ENCODE data around the gene TKFC.

TKFC gene

DNA sequence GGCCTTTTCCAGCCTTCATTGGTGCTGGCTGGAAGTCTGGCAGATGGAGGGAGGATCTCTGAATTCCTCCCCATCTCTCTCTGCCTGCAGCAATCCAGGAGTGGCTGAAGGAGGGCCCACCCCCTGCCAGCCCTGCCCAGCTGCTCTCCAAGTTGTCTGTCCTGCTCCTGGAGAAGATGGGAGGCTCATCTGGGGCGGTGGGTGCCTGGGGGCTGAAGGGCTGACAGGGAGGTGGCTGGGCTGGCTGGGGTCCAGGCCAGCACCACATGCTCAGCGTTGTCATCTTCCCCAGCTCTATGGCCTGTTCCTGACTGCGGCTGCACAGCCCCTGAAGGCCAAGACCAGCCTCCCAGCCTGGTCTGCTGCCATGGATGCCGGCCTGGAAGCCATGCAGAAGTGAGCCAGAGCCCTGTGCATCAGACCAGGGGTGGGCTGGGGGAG lies 12.2 kb downstream of the TKFC start:
- Histone ChIP-seq H3K27ac (peak overlapping the region in 6 of 11 experiments; percentile 3 to 62 (median 26); a peak in 5 of 22 replicates), H3K9ac (peak overlapping the region in 4 of 11 experiments; percentile 2 to 30 (median 8); a peak in 4 of 22 replicates), H4K20me1 (peaks cover 0 to 7% (median 0%) of the 10 kb centered on the region in 11 experiments; a peak in 1 of 22 replicates), H3K9me3 (replicated peaks in 1 of 11) (no peaks in the 10 kb centered on the region), H3K4me2 (peak overlapping the region in 2 of 11 experiments; percentile 23 to 79; a peak in 2 of 22 replicates), H3K36me3 (peaks cover 25 to 65% (median 34%) of the 10 kb centered on the region in 11 experiments), H3K4me1 (peaks cover 7 to 73% (median 31%) of the 10 kb centered on the region in 10 experiments; a peak in 17 of 20 replicates), H3K4me3 (no peak overlapping the region), H3K27me3 (no peaks in the 10 kb centered on the region)
- no peak for TF ChIP-seq Cebpa-rat (IDR thresholded peaks at IDR 0.05)

DNA sequence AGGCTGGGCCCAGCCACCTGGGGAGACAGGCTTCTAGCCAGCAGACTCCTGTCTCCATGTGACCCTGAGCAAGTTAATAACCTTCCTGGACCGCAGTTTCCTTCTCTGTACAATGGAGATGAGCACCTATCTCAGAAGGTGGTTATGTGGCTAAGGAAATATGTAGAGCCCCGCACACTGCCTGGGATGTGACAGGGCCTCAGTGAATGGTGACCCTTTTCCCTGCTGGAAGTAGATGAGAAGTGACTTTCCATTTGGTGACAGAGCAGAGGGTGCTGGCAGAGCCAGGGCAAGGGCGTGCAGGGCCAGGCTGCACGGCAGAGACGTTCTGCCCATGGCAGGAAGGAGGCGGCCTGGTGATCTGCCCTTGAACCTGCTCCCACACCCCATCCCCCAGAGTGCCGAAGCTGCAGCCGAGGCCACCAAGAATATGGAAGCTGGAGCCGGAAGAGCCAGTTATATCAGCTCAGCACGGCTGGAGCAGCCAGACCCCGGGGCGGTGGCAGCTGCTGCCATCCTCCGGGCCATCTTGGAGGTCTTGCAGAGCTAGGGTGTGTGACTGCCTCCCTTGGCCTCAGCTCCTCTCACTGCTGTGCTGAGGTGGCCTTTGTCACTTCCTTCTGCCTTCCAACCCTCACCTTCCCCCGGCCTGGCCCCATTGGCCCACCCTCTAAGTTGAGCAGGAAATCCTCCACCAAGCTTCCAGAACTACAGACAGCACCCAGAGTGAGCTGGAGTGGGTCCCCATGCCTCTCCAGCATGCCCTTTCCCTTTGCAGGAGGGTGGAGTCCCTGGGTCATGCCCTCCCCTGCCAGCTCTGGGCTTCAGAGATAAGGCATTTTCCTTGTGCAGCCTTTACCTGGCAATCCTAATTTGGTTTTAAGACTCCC lies 13.2 kb downstream of the TKFC start:
- peaks cover 7 to 71% (median 31%) of the 10 kb centered on the region in 10 experiments; a peak in 17 of 20 replicates for H3K4me1 ChIP-seq
- peak overlapping the region in 6 of 11 experiments; percentile 1 to 62 (median 15); a peak in 6 of 22 replicates for H3K27ac ChIP-seq
- H3K4me2 ChIP-seq, result peak overlapping the region in 5 of 11 experiments; percentile 31 to 79 (median 65); a peak in 11 of 22 replicates
- no peak overlapping the region for H3K4me3 ChIP-seq
- no peaks in the 10 kb centered on the region for H3K9me3 ChIP-seq (replicated peaks in 1 of 11)
- H3K36me3 ChIP-seq, result peaks cover 33 to 74% (median 43%) of the 10 kb centered on the region in 11 experiments
- H3K9ac ChIP-seq, result peak overlapping the region in 5 of 11 experiments; percentile 7 to 31 (median 24); a peak in 3 of 22 replicates
- peaks cover 0 to 7% (median 0%) of the 10 kb centered on the region in 11 experiments; a peak in 1 of 22 replicates for H4K20me1 ChIP-seq
- no peaks in the 10 kb centered on the region for H3K27me3 ChIP-seq
- no peak for TF ChIP-seq Cebpa-rat (IDR thresholded peaks at IDR 0.05)

DNA sequence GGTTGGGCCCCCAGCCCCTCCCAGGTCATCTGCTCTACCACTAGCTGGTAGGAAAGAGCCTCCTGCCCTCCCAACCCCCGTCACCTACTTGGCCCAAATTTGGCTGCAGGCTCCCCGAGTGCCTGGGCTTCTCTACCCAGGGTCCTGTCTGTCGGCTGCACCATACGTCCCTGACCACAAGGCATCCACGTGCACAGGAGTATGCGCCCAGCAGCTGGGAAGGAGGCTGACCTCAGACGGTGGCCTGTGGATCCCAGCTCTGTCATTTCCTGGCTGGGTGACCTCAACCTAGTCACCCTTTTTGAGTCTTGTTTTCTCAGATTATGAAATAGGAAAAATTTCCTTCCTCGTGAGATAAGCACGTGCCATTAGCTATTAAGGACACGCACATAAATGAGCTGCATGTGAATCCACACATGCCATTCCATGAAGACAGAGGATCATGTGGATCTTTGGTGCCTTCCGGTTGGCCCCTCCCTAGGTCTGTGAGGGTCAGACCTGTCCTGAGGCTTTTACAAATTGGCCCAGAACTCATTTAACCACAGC lies 15.0 kb downstream of the TKFC start:
- no peaks in the 10 kb centered on the region for H3K27me3 ChIP-seq
- peak overlapping the region in 4 of 11 experiments; percentile 8 to 28 (median 20); a peak in 1 of 22 replicates for H3K9ac ChIP-seq
- H3K4me3 ChIP-seq, result no peak overlapping the region
- peak overlapping the region in 5 of 11 experiments; percentile 36 to 79 (median 65); a peak in 10 of 22 replicates for H3K4me2 ChIP-seq
- H4K20me1 ChIP-seq, result peaks cover 0 to 7% (median 0%) of the 10 kb centered on the region in 11 experiments; a peak in 1 of 22 replicates
- H3K36me3 ChIP-seq, result peaks cover 49 to 90% (median 57%) of the 10 kb centered on the region in 11 experiments
- H3K9me3 ChIP-seq (replicated peaks in 1 of 11), result no peaks in the 10 kb centered on the region
- no peak for TF ChIP-seq Cebpa-rat (IDR thresholded peaks at IDR 0.05)
- H3K27ac ChIP-seq, result peak overlapping the region in 6 of 11 experiments; percentile 9 to 72 (median 24); a peak in 10 of 22 replicates
- H3K4me1 ChIP-seq, result peaks cover under 1 to 58% (median 24%) of the 10 kb centered on the region in 10 experiments; a peak in 19 of 20 replicates

DNA sequence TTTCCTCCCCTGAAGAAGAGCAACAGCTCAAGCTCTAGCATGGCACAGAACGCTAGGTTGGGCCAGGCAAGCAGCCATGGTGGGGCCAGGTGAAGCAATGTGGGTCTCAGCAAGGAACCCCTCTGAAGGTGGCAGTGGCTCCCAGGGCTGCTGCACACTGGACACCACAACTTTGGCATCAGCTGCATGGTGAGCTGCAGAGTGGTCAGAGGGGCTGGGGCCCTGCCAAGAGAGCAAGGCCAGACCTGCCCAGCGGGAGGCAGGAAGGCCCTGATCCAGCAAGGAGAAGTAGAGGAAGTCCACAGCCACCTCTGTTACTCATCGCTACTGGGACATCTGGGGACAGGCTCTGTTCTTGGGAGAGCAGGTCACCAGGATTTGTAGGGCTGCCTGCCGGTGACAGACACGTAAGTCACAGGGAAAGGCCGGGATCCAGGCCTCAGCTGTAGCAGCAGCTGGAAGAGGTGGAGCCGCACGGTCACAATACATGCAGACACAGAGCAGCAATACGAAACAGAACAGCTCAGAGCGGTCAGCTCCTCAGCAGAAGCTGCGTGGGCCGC lies 16.2 kb downstream of the TKFC start:
- no peak for TF ChIP-seq Cebpa-rat (IDR thresholded peaks at IDR 0.05)
- Histone ChIP-seq H3K4me3 (no peak overlapping the region), H3K27me3 (no peaks in the 10 kb centered on the region), H3K27ac (peak overlapping the region in 6 of 11 experiments; percentile 9 to 72 (median 32); a peak in 10 of 22 replicates), H4K20me1 (peaks cover 0 to 7% (median 0%) of the 10 kb centered on the region in 11 experiments; a peak in 1 of 22 replicates), H3K4me2 (peak overlapping the region in 4 of 11 experiments; percentile 15 to 79 (median 62); a peak in 5 of 22 replicates), H3K9ac (no peak overlapping the region), H3K9me3 (replicated peaks in 1 of 11) (no peaks in the 10 kb centered on the region), H3K4me1 (peaks cover 14 to 71% (median 37%) of the 10 kb centered on the region in 10 experiments), H3K36me3 (peaks cover 46 to 90% (median 64%) of the 10 kb centered on the region in 11 experiments)

- Histone ChIP-seq H4K20me1 (peaks cover 0 to 7% (median 0%) of the 10 kb centered on the region in 11 experiments; a peak in 1 of 22 replicates), H3K9me3 (replicated peaks in 1 of 11) (no peaks in the 10 kb centered on the region), H3K27me3 (no peaks in the 10 kb centered on the region), H3K27ac (peak overlapping the region in 4 of 11 experiments; percentile 11 to 72 (median 38); a peak in 3 of 22 replicates), H3K36me3 (peaks cover 46 to 94% (median 66%) of the 10 kb centered on the region in 11 experiments), H3K4me3 (no peak overlapping the region), H3K9ac (peak overlapping the region in 1 of 11 experiments; percentile 21; a peak in 1 of 22 replicates), H3K4me1 (peaks cover 17 to 77% (median 44%) of the 10 kb centered on the region in 10 experiments), H3K4me2 (no peak overlapping the region)
- no peak for TF ChIP-seq Cebpa-rat (IDR thresholded peaks at IDR 0.05)
Measured at GRCh38 chr11:61349916-61350315, 16.9 kb downstream of the TKFC start.

GRCh38 chr11:61350336-61350735 lies 17.3 kb downstream of the TKFC start:
- Histone ChIP-seq H4K20me1 (peaks cover 0 to 7% (median 0%) of the 10 kb centered on the region in 11 experiments; a peak in 1 of 22 replicates), H3K9me3 (replicated peaks in 1 of 11) (no peaks in the 10 kb centered on the region), H3K4me2 (no peak overlapping the region), H3K9ac (peak overlapping the region in 1 of 11 experiments; percentile 21; a peak in 2 of 22 replicates), H3K27me3 (no peaks in the 10 kb centered on the region), H3K27ac (peak overlapping the region in 5 of 11 experiments; percentile 6 to 42 (median 14); a peak in 5 of 22 replicates), H3K4me1 (peaks cover 17 to 78% (median 44%) of the 10 kb centered on the region in 10 experiments), H3K36me3 (peaks cover 46 to 89% (median 66%) of the 10 kb centered on the region in 11 experiments), H3K4me3 (no peak overlapping the region)
- no peak for TF ChIP-seq Cebpa-rat (IDR thresholded peaks at IDR 0.05)

DNA sequence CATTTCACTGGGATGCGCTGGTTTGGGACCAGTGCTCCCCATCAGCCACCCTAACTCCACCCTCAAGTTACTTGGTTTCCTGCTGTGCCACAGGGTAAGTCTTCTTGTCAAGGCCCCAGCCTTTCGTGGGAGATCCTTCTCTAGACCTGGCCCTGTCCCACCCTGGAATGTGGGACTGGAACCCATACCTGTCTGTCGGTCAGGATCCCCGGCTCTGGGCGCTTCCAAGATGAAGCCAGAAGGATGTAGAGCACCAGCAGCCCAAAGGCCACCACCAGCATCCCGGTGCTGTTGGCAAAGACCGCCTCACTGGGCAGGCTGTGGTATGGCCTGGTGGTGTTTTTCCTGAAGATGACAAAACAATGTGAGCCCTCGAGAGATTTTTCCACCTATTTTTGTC lies 17.8 kb downstream of the TKFC start:
- no peaks in the 10 kb centered on the region for H3K27me3 ChIP-seq
- peaks cover 46 to 85% (median 64%) of the 10 kb centered on the region in 11 experiments for H3K36me3 ChIP-seq

GRCh38 chr11:61352038-61352437 lies 19.0 kb downstream of the TKFC start:
- H3K27me3 ChIP-seq, result no peaks in the 10 kb centered on the region
- H3K27ac ChIP-seq, result peak overlapping the region in 3 of 11 experiments; percentile 71 to 99 (median 91); a peak in 4 of 22 replicates
- no peaks in the 10 kb centered on the region; a peak in 1 of 22 replicates for H4K20me1 ChIP-seq
- peaks cover 32 to 78% (median 54%) of the 10 kb centered on the region in 10 experiments for H3K4me1 ChIP-seq
- H3K4me3 ChIP-seq, result no peak overlapping the region
- H3K9ac ChIP-seq, result no peak overlapping the region
- no peaks in the 10 kb centered on the region for H3K9me3 ChIP-seq (replicated peaks in 1 of 11)
- TF ChIP-seq Cebpa-rat (IDR thresholded peaks at IDR 0.05), result peak in 4 of 11 experiments; percentile 7 to 28 (median 12); a peak in 1 of 22 replicates
- no peak overlapping the region for H3K4me2 ChIP-seq
- H3K36me3 ChIP-seq, result peaks cover 46 to 82% (median 64%) of the 10 kb centered on the region in 11 experiments

More for the DNA sequence above, 17.8 kb downstream of the TKFC start:
- H3K4me3 ChIP-seq, result no peak overlapping the region
- peaks cover 20 to 78% (median 47%) of the 10 kb centered on the region in 10 experiments for H3K4me1 ChIP-seq
- H3K9me3 ChIP-seq (replicated peaks in 1 of 11), result no peaks in the 10 kb centered on the region
- TF ChIP-seq Cebpa-rat (IDR thresholded peaks at IDR 0.05), result no peak
- H4K20me1 ChIP-seq, result peaks cover 0 to 7% (median 0%) of the 10 kb centered on the region in 11 experiments; a peak in 1 of 22 replicates
- H3K27ac ChIP-seq, result peak overlapping the region in 4 of 11 experiments; percentile 6 to 42 (median 24); a peak in 3 of 22 replicates
- H3K9ac ChIP-seq, result no peak overlapping the region; a peak in 1 of 22 replicates
- H3K4me2 ChIP-seq, result no peak overlapping the region
